ENCODE results near the gene CD2.

DNA sequence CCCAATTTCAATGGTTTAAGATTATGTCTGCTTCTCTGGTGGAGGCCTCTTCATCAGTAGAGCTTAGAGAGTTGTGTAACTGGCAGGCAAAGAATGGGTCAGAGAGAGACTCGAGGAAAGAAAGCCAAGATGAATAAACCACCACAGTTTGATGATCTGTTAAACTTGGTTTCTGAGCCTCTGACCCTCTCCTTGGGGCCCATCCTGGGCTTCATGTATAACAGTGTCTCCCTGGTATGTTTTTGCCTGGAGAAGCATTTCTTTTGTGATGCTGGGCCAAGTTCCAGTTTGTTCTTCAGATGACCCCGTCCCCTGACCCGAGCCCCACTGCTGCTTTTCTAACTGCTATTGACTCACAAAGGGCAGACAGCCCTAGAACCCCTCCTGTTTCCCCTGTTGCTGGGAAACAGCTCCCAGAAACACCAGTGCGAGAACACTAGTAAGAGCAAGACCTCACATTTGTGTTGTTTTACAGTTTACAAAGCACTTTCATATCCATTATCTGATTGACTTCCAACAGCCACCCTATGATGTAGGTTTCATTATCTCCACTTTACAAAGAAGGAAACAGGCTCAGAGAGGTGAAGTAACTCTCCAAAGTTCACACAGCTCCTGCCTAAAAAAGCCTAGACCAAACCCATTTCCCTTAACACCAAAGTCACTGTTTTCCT is 9.0 kb downstream of the CD2 start:
- TF ChIP-seq, protein P1, sequence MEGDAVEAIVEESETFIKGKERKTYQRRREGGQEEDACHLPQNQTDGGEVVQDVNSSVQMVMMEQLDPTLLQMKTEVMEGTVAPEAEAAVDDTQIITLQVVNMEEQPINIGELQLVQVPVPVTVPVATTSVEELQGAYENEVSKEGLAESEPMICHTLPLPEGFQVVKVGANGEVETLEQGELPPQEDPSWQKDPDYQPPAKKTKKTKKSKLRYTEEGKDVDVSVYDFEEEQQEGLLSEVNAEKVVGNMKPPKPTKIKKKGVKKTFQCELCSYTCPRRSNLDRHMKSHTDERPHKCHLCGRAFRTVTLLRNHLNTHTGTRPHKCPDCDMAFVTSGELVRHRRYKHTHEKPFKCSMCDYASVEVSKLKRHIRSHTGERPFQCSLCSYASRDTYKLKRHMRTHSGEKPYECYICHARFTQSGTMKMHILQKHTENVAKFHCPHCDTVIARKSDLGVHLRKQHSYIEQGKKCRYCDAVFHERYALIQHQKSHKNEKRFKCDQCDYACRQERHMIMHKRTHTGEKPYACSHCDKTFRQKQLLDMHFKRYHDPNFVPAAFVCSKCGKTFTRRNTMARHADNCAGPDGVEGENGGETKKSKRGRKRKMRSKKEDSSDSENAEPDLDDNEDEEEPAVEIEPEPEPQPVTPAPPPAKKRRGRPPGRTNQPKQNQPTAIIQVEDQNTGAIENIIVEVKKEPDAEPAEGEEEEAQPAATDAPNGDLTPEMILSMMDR (IDR thresholded peaks at IDR 0.05; ENCODE audit: borderline replicate concordance, extremely low read depth, low read length, poor library complexity, severe bottlenecking): no peak
- no peak for TF ChIP-seq EZH2 (IDR thresholded peaks at IDR 0.05; ENCODE audit: borderline replicate concordance, low read depth, low read length, severe bottlenecking)
